Thyroid gland (tissue), 4 donors: ENCODE data around the gene PHF21A.

Source experiments
- POLR2A ChIP-seq, 2 donors: fragments of 450-650 bp; IDR thresholded peaks; one replicate each; pipeline ENCODE4 v1.6.1; 2017; ENCODE audit warnings: antibody characterized with exemption in 2 of 2, mild to moderate bottlenecking in 2 of 2, moderate library complexity in 1 of 2
- TF ChIP-seq, protein P1 (sequence below), 6 experiments: fragments of 200-600 bp in 3 of 6; fragments of 450-650 bp in 3 of 6; sonication (generic) in 3 of 6; IDR thresholded peaks; one replicate each; pipeline ENCODE4 v1.5.1; 2016 to 2019; ENCODE audit warnings: antibody characterized with exemption in 6 of 6, mild to moderate bottlenecking in 2 of 6, inconsistent platforms in 1 of 6, moderate library complexity in 1 of 6

DNA sequence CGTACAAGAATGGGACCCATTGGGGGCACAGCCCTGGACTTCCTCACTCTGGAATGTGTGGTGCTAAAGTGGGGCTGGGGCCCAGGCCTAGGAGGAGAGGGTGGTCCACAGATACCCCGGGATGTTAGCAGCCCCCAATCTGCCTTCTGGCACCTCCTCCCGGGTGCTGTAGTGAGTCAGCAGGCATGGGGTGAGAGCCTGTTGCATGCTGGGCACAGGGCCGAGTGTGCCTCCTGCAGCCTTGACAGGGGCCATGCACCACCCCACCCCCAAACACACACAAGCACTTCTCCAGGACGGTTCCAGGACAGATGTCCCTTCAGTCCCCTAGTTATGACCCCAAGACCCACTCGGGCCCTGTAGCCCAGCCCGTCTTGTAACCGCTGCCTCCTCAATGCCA is 23.5 kb upstream of the PHF21A start:
- TF ChIP-seq, protein P1, sequence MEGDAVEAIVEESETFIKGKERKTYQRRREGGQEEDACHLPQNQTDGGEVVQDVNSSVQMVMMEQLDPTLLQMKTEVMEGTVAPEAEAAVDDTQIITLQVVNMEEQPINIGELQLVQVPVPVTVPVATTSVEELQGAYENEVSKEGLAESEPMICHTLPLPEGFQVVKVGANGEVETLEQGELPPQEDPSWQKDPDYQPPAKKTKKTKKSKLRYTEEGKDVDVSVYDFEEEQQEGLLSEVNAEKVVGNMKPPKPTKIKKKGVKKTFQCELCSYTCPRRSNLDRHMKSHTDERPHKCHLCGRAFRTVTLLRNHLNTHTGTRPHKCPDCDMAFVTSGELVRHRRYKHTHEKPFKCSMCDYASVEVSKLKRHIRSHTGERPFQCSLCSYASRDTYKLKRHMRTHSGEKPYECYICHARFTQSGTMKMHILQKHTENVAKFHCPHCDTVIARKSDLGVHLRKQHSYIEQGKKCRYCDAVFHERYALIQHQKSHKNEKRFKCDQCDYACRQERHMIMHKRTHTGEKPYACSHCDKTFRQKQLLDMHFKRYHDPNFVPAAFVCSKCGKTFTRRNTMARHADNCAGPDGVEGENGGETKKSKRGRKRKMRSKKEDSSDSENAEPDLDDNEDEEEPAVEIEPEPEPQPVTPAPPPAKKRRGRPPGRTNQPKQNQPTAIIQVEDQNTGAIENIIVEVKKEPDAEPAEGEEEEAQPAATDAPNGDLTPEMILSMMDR (IDR thresholded peaks at IDR 0.05) = no peak
- no peak for TF ChIP-seq POLR2A (IDR thresholded peaks at IDR 0.05)
